GM12891 (cell line): ENCODE measurements around the gene LHX3.

ENCODE experiments used
- POLR2A ChIP-seq: IDR thresholded peaks from 2 replicates; pipeline ENCODE4 v1.6.1; 2011; ENCODE audit warnings: low read depth, low read length, control low read depth
- POLR2AphosphoS5 ChIP-seq: IDR thresholded peaks from 2 replicates; pipeline ENCODE4 v1.6.1; 2011; ENCODE audit warnings: low read depth, low read length, control low read depth
- POU2F2 ChIP-seq: IDR thresholded peaks from 2 replicates; pipeline ENCODE4 v1.6.1; 2011; ENCODE audit warnings: low read depth, mild to moderate bottlenecking, control low read depth, low read length, moderate library complexity

GRCh38 chr9:136211441-136212344 is 6.8 kb upstream of the LHX3 start:
- TF ChIP-seq POLR2A (no peak), POLR2AphosphoS5 (no peak), POU2F2 (no peak)
